BJ (cell line): Measurements from ENCODE around the gene SRP54. TPM values are rescaled to one million over a fixed set of nuclear protein-coding genes. Genes with fewer than 3 reads are reported as not detected.

Source experiments
- CTCF ChIA-PET: fragments of 350-600 bp; formaldehyde crosslinking; extraction: SDS; loops from one replicate; lab custom pipeline; 2021; ENCODE audit warnings: antibody characterized with exemption, inconsistent platforms; lab: Yijun Ruan, JAX
- POLR2A ChIA-PET: fragments of 300-600 bp; sonication (Branson Sonifier 250); formaldehyde crosslinking; extraction: SDS; loops from one replicate; lab custom pipeline; 2021; ENCODE audit warnings: antibody characterized with exemption; lab: Charles Lee
- DNase-seq: peaks from one replicate; pipeline ENCODE4 v3.0.0-alpha.2; 2011; ENCODE audit warnings: low read depth
- H3K27me3 ChIP-seq: 2 replicates; pipeline ENCODE4 v1.6.0; 2011; ENCODE audit warnings: low read length; ENCODE audit not compliant: control insufficient read depth, insufficient read depth
- H3K36me3 ChIP-seq: 2 replicates; pipeline ENCODE4 v1.5.1; 2011; ENCODE audit warnings: low read length; ENCODE audit not compliant: control insufficient read depth, insufficient read depth
- H3K4me3 ChIP-seq: 2 replicates; pipeline ENCODE4 v1.5.1; 2011; ENCODE audit warnings: low read depth, mild to moderate bottlenecking, control low read depth, low read length
- CTCF ChIP-seq: IDR thresholded peaks from 2 replicates; pipeline ENCODE4 v1.5.1; 2011; ENCODE audit warnings: low read depth, mild to moderate bottlenecking, control low read depth, inconsistent platforms, low read length, moderate library complexity; ENCODE audit not compliant: insufficient read depth
- polyA plus RNA-seq: library from polyadenylated mRNA; depleted of rRNA; stranded (reverse); fragments of >200 nt; gene quantifications from 2 replicates; pipeline ENCODE4 v1.2.3, GENCODE V29; 2011; rRNA removed

SRP54 gene
- polyA plus RNA-seq, 1 experiment, result 25.6 TPM

- Histone ChIP-seq H3K36me3 (peaks cover 5% of the 10 kb centered on the region; the same call in 1 of the 2 replicates), H3K27me3 (no peaks in the 10 kb centered on the region), H3K4me3 (no peak overlapping the region)
- TF ChIP-seq CTCF, result no peak
- CTCF ChIA-PET, result no interaction called here
- no peak for DNase-seq
- POLR2A ChIA-PET, result no interaction called here
These were observed 85.6 kb downstream of the SRP54 start for GRCh38 chr14:35068238-35069012.

GRCh38 chr14:35072226-35072625, 89.4 kb downstream of the SRP54 start:
- ChIA-PET CTCF (no interaction called here), POLR2A (no interaction called here)
- Histone ChIP-seq H3K36me3 (peaks cover 5% of the 10 kb centered on the region; the same call in 1 of the 2 replicates), H3K27me3 (no peaks in the 10 kb centered on the region), H3K4me3 (no peak overlapping the region)
- no peak for DNase-seq
- TF ChIP-seq CTCF, result no peak

GRCh38 chr14:35073486-35073885, 90.7 kb downstream of the SRP54 start:
- no peak for TF ChIP-seq CTCF
- peaks cover 6% of the 10 kb centered on the region; the same call in 1 of the 2 replicates for H3K36me3 ChIP-seq
- H3K27me3 ChIP-seq, result no peaks in the 10 kb centered on the region
- CTCF ChIA-PET, result no interaction called here
- H3K4me3 ChIP-seq, result no peak overlapping the region
- no peak for DNase-seq
- POLR2A ChIA-PET, result interaction anchor here (0.7 kb wide), 1 partner anchor 27 kb away, joined by 21 read pairs; the partner anchor contains the start of gene FAM177A1

- Histone ChIP-seq H3K4me3 (no peak overlapping the region), H3K36me3 (peaks cover 2% of the 10 kb centered on the region; the same call in 1 of the 2 replicates), H3K27me3 (no peaks in the 10 kb centered on the region)
- DNase-seq, result no peak
- ChIA-PET CTCF (no interaction called here), POLR2A (no interaction called here)
- no peak for TF ChIP-seq CTCF
These were observed 95.3 kb downstream of the SRP54 start for GRCh38 chr14:35078082-35078481.

Other genes with a start within 250 kb of the SRP54 start
- gene BAZ1A, start 107.6 kb upstream of the SRP54 start, polyA plus RNA-seq, result 8.9 and 20.9 TPM in 2 replicates
- 29.5 and 48.4 TPM in 2 replicates for gene FAM177A1, start 63.3 kb downstream of the SRP54 start, polyA plus RNA-seq
- 11.3 and 23.2 TPM in 2 replicates for gene PPP2R3C, start 139.0 kb downstream of the SRP54 start, polyA plus RNA-seq
- gene PRORP, start 139.6 kb downstream of the SRP54 start, polyA plus RNA-seq, result 29.3 and 33.4 TPM in 2 replicates